GM23338 (cell line): ENCODE data around the gene FHAD1. TPM values are rescaled to one million over a fixed set of nuclear protein-coding genes. Genes with fewer than 3 reads are reported as not detected.

Experiments
- ATAC-seq: fragments of 200-7000 bp; cut with Tn5 transposase; 3 replicates; pipeline ENCODE4 v1.9.1; 2020
- DNase-seq: peaks from one replicate; pipeline ENCODE4 v3.0.0-alpha.2; 2015; ENCODE audit warnings: low spot score
- H2AFZ ChIP-seq: fragments of 200-600 bp; sonication (generic); 2 replicates; pipeline ENCODE4 v1.8.0; 2016; ENCODE audit warnings: antibody characterized with exemption, mild to moderate bottlenecking, moderate library complexity
- H3F3A ChIP-seq: fragments of 200-600 bp; sonication (generic); replicated peaks from 2 replicates; pipeline ENCODE4 v1.8.0; 2017; ENCODE audit warnings: antibody characterized with exemption, mixed run types, low read depth
- H3K27ac ChIP-seq: fragments of 200-600 bp; sonication (generic); 2 replicates; pipeline ENCODE4 v1.6.1; 2016; ENCODE audit warnings: low read depth
- H3K27me3 ChIP-seq: fragments of 200-600 bp; sonication (generic); 2 replicates; pipeline ENCODE4 v1.8.0; 2016; ENCODE audit warnings: mild to moderate bottlenecking, mixed run types, moderate library complexity; ENCODE audit not compliant: insufficient read depth
- H3K36me3 ChIP-seq: fragments of 200-600 bp; sonication (generic); 2 replicates; pipeline ENCODE4 v1.8.0; 2016; ENCODE audit warnings: mild to moderate bottlenecking; ENCODE audit not compliant: insufficient read depth
- H3K4me1 ChIP-seq: fragments of 200-600 bp; sonication (generic); 2 replicates; pipeline ENCODE4 v1.8.0; 2016; ENCODE audit warnings: mild to moderate bottlenecking, moderate library complexity; ENCODE audit not compliant: insufficient read depth
- H3K4me2 ChIP-seq: fragments of 200-600 bp; sonication (generic); 2 replicates; pipeline ENCODE4 v1.7.1; 2017; ENCODE audit warnings: mixed run types
- H3K4me3 ChIP-seq: fragments of 200-600 bp; sonication (generic); 2 replicates; pipeline ENCODE4 v1.6.1; 2016; ENCODE audit warnings: mixed run types
- H3K79me2 ChIP-seq: fragments of 200-600 bp; sonication (generic); replicated peaks from 2 replicates; pipeline ENCODE4 v1.8.0; 2017; ENCODE audit warnings: mild to moderate bottlenecking; ENCODE audit not compliant: insufficient read depth
- H3K9me2 ChIP-seq: fragments of 200-600 bp; sonication (generic); 2 replicates; pipeline ENCODE4 v1.8.0; 2017; ENCODE audit not compliant: insufficient read depth
- H4K20me1 ChIP-seq: fragments of 200-600 bp; sonication (generic); replicated peaks from 2 replicates; pipeline ENCODE4 v1.8.0; 2017; ENCODE audit warnings: mild to moderate bottlenecking; ENCODE audit not compliant: insufficient read depth
- H3K27ac Mint-ChIP-seq: 2 replicates; pipeline ENCODE4 v1.8.0; 2020; ENCODE audit warnings: inconsistent platforms, mild to moderate bottlenecking, moderate library complexity, mixed read lengths
- H3K27me3 Mint-ChIP-seq: 3 replicates; pipeline ENCODE4 v1.8.0; 2022; ENCODE audit warnings: low read depth, mild to moderate bottlenecking, moderate library complexity, mixed read lengths, inconsistent platforms; ENCODE audit not compliant: insufficient read depth, poor library complexity
- H3K36me3 Mint-ChIP-seq: 3 replicates; pipeline ENCODE4 v1.8.0; 2021; ENCODE audit warnings: low read depth, mild to moderate bottlenecking, inconsistent platforms, moderate library complexity, mixed read lengths
- H3K4me1 Mint-ChIP-seq: 3 replicates; pipeline ENCODE4 v1.8.0; 2020; ENCODE audit warnings: mild to moderate bottlenecking, inconsistent platforms, mixed read lengths
- H3K4me3 Mint-ChIP-seq: 3 replicates; pipeline ENCODE4 v1.8.0; 2021; ENCODE audit warnings: moderate library complexity, mild to moderate bottlenecking, inconsistent platforms, mixed read lengths
- H3K9me3 Mint-ChIP-seq: 3 replicates; pipeline ENCODE4 v1.8.0; 2020; ENCODE audit warnings: moderate library complexity, mild to moderate bottlenecking, inconsistent platforms, mixed read lengths
- CREB1 ChIP-seq: fragments of 250-450 bp; sonication (Bioruptor Pico); IDR thresholded peaks from 2 replicates; pipeline ENCODE4 v1.5.0; 2020; ENCODE audit warnings: low read depth, mild to moderate bottlenecking, moderate library complexity
- CTCF ChIP-seq, 2 experiments: fragments of 200-600 bp in 1 of 2; sonication (generic) in 1 of 2; conservative IDR thresholded peaks; 2 replicates each; pipeline versions ENCODE4 v1.5.1 to v1.6.1; 2016 to 2017; ENCODE audit warnings: antibody characterized with exemption in 2 of 2, low read depth in 2 of 2, mild to moderate bottlenecking in 2 of 2, moderate library complexity in 1 of 2
- ETS1 ChIP-seq: IDR thresholded peaks from 2 replicates; pipeline ENCODE4 v1.6.1; 2016; ENCODE audit warnings: antibody characterized with exemption
- EZH2 ChIP-seq: fragments of 200-600 bp; sonication (generic); IDR thresholded peaks from one replicate; pipeline ENCODE4 v1.8.0; 2017; ENCODE audit warnings: antibody characterized with exemption, mild to moderate bottlenecking, low read depth; ENCODE audit not compliant: unreplicated experiment
- EZH2phosphoT487 ChIP-seq: fragments of 200-600 bp; sonication (generic); IDR thresholded peaks from one replicate; pipeline ENCODE4 v1.8.1; 2018; ENCODE audit warnings: antibody characterized with exemption; ENCODE audit not compliant: unreplicated experiment
- JUNB ChIP-seq: IDR thresholded peaks from one replicate; pipeline ENCODE4 v1.6.1; 2016; ENCODE audit warnings: antibody characterized with exemption; ENCODE audit not compliant: unreplicated experiment
- NANOG ChIP-seq: IDR thresholded peaks from 2 replicates; pipeline ENCODE4 v1.6.1; 2016; ENCODE audit warnings: antibody characterized with exemption, borderline replicate concordance
- REST ChIP-seq: IDR thresholded peaks from one replicate; pipeline ENCODE4 v1.6.1; 2018; ENCODE audit warnings: antibody characterized with exemption; ENCODE audit not compliant: unreplicated experiment
- STAT1 ChIP-seq: IDR thresholded peaks from one replicate; pipeline ENCODE4 v1.6.1; 2016; ENCODE audit warnings: antibody characterized with exemption; ENCODE audit not compliant: unreplicated experiment
- ZNF114 ChIP-seq: fragments of 250-450 bp; sonication (Bioruptor Pico); IDR thresholded peaks from 2 replicates; pipeline ENCODE4 v1.5.0; 2020; ENCODE audit warnings: mild to moderate bottlenecking, moderate library complexity
- ZNF331 ChIP-seq: fragments of 250-450 bp; sonication (Bioruptor Pico); IDR thresholded peaks from 2 replicates; pipeline ENCODE4 v1.5.0; 2020; ENCODE audit warnings: low read depth, mild to moderate bottlenecking, moderate library complexity
- ZNF462 ChIP-seq: fragments of 250-450 bp; sonication (Bioruptor Pico); IDR thresholded peaks from 2 replicates; pipeline ENCODE4 v1.5.0; 2020; ENCODE audit warnings: mild to moderate bottlenecking, moderate library complexity
- polyA plus RNA-seq: library from polyadenylated mRNA; unstranded; fragments of >200 nt; fragmentation: Nextera tagmentation; extraction: Ambion mirVana; gene quantifications from 2 replicates; pipeline ENCODE4 v1.2.1, GENCODE V29; 2016
- total RNA-seq: library from RNA; depleted of rRNA; stranded (reverse); fragments of >200 nt; shearing (Covaris generic); gene quantifications from 2 replicates; pipeline ENCODE4 v1.2.3, GENCODE V29; 2014

Gene FHAD1
- total and polyA plus RNA-seq, 2 experiments from 2014 or later, result 1.8 to 3.3 TPM

DNA sequence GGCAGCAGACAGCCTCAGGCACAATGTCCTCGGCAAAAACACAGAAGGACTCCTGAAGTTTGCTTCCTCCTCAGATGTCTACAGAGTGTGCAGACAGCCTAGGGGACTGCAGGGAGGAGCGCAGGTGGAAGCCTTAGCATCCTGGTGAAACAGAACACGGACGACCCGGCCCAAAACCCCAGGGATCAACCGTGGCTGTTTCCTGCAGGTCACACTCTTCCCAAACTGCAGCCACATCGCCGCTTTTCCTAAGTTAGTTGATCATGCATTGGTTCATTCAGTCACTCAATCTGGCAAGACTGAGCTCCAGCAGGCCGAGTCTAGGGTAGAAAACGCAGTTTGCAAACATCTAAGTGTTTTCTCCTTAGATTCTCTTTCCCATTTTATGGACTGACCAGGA, 33.4 kb downstream of the FHAD1 start (continued):
- TF ChIP-seq CTCF (conservative IDR thresholded peaks at IDR 0.05; ENCODE audit: low read depth in 2 of 2), result no peak
- TF ChIP-seq EZH2phosphoT487, result no peak
- TF ChIP-seq CREB1 (CRISPR knock-in tag), result no peak
- no peak for TF ChIP-seq ETS1
- TF ChIP-seq JUNB, result no peak
- no peak for TF ChIP-seq EZH2
- no peak for TF ChIP-seq REST
- TF ChIP-seq ZNF331 (CRISPR knock-in tag), result no peak

GRCh38 chr1:15282038-15282437, 35.0 kb downstream of the FHAD1 start:
- Mint-ChIP-seq H3K4me3 (no peak overlapping the region), H3K4me1 (peaks cover 2% of the 10 kb centered on the region; the same call in 2 of the 3 replicates), H3K36me3 (no peaks in the 10 kb centered on the region), H3K27me3 (no peaks in the 10 kb centered on the region), H3K9me3 (no peaks in the 10 kb centered on the region), H3K27ac (no peak overlapping the region)
- no peak overlapping the region for H3K4me2 ChIP-seq
- no peaks in the 10 kb centered on the region for H4K20me1 ChIP-seq
- no peak overlapping the region for H3K27ac ChIP-seq
- H3F3A ChIP-seq, result no peaks in the 10 kb centered on the region
- no peaks in the 10 kb centered on the region for H3K27me3 ChIP-seq
- H3K9me2 ChIP-seq, result no peaks in the 10 kb centered on the region
- no peaks in the 10 kb centered on the region for H3K79me2 ChIP-seq
- no peaks in the 10 kb centered on the region for H3K4me1 ChIP-seq
- no peak overlapping the region for H2AFZ ChIP-seq
- H3K36me3 ChIP-seq, result no peaks in the 10 kb centered on the region
- H3K4me3 ChIP-seq, result no peak overlapping the region
- DNase-seq, result no peak
- ATAC-seq, result no peak
- no peak for TF ChIP-seq EZH2phosphoT487
- no peak for TF ChIP-seq STAT1
- no peak for TF ChIP-seq ZNF462 (CRISPR knock-in tag)
- no peak for TF ChIP-seq NANOG
- TF ChIP-seq ETS1, result no peak
- no peak for TF ChIP-seq ZNF114
